K562 (cell line): ENCODE results near the gene ZNF148. TPM values are rescaled to one million over a fixed set of nuclear protein-coding genes. Genes with fewer than 3 reads are reported as not detected.
A peak's percentile ranks its signal among the peaks of the same experiment; 100 is the strongest.

Source experiments
- ATAC-seq: fragments of 200-7000 bp; cut with Tn5 transposase; 3 replicates; pipeline ENCODE4 v1.9.1; 2020; ENCODE audit warnings: moderate library complexity
- BruUV-seq: library from RNA; stranded (reverse); fragments of 400-500 nt; replicated peaks from 2 replicates; lab custom pipeline; 2021; lab: Mats Ljungman, UMichigan
- CTCF ChIA-PET: fragments of 300-600 bp; formaldehyde crosslinking; extraction: SDS; loops from one replicate; lab custom pipeline; 2021; ENCODE audit warnings: low intra/inter-chr PET ratio; lab: Yijun Ruan, JAX
- POLR2A ChIA-PET: fragments of 300-600, 350-650 bp; sonication (Branson Sonifier 250); formaldehyde crosslinking; extraction: SDS; loops from one replicate; lab custom pipeline; 2021; ENCODE audit warnings: antibody characterized with exemption, inconsistent platforms; lab: Yijun Ruan, JAX
- DNase-seq, 4 experiments: peaks; one replicate each; pipeline versions ENCODE4 v3.0.0 to v3.0.0-alpha.2; 2011 to 2018; ENCODE audit warnings: low spot score in 3 of 4, mixed read lengths in 3 of 4; ENCODE audit errors: extremely low read depth in 1 of 4
- FAIRE-seq: peaks from 2 replicates; lab custom pipeline; 2011; peaks lifted over from hg19 to GRCh38; lab: Jason Lieb, UNC
- H2AFZ ChIP-seq: 2 replicates; pipeline ENCODE4 v1.6.0; 2011; ENCODE audit warnings: low read depth, low read length, control low read depth, inconsistent platforms
- H3K27ac ChIP-seq: fragments of 200-600 bp; 3 replicates; pipeline ENCODE4 v1.8.0; 2011; ENCODE audit warnings: low read depth, mild to moderate bottlenecking, control low read depth, inconsistent platforms, low read length, moderate library complexity, mixed read lengths; ENCODE audit errors: extremely low read depth
- H3K27me3 ChIP-seq, 2 experiments: fragments of 300-600 bp in 1 of 2; 2 replicates in 1 of 2; 3 replicates in 1 of 2; pipeline versions ENCODE4 v1.6.0 to v1.8.0; 2011; ENCODE audit warnings: inconsistent platforms in 2 of 2, low read length in 2 of 2, mild to moderate bottlenecking in 1 of 2, mixed read lengths in 1 of 2, moderate library complexity in 1 of 2; ENCODE audit not compliant: control insufficient read depth in 2 of 2, insufficient read depth in 2 of 2
- H3K36me3 ChIP-seq: fragments of 300-600 bp; 3 replicates; pipeline ENCODE4 v1.8.0; 2011; ENCODE audit warnings: mild to moderate bottlenecking, low read length, inconsistent platforms; ENCODE audit not compliant: control insufficient read depth, insufficient read depth
- H3K4me1 ChIP-seq, 2 experiments: fragments of 200-600 bp in 1 of 2; replicated peaks in 1 of 2; 2 replicates in 1 of 2; 3 replicates in 1 of 2; pipeline versions ENCODE4 v1.5.1 to v1.8.0; 2011; ENCODE audit warnings: inconsistent platforms in 2 of 2, low read length in 2 of 2, mild to moderate bottlenecking in 1 of 2, mixed read lengths in 1 of 2, moderate library complexity in 1 of 2; ENCODE audit not compliant: control insufficient read depth in 2 of 2, insufficient read depth in 2 of 2
- H3K4me2 ChIP-seq: 2 replicates; pipeline ENCODE4 v1.6.1; 2011; ENCODE audit warnings: low read length, control low read depth, inconsistent platforms, mixed read lengths; ENCODE audit not compliant: insufficient read depth
- H3K4me3 ChIP-seq: fragments of 200-600 bp; sonication (generic), shearing (Covaris generic); 2 replicates; pipeline ENCODE4 v1.5.1; 2016; ENCODE audit warnings: control low read depth, inconsistent platforms
- H3K79me2 ChIP-seq: fragments of 200-600 bp; 3 replicates; pipeline ENCODE4 v1.8.0; 2011; ENCODE audit warnings: low read length, inconsistent platforms; ENCODE audit not compliant: control insufficient read depth, insufficient read depth
- H3K9ac ChIP-seq, 2 experiments: 2 replicates each; pipeline versions ENCODE4 v1.6.0 to v1.6.1; 2011; ENCODE audit warnings: low read depth in 2 of 2, low read length in 2 of 2, control low read depth in 1 of 2, inconsistent platforms in 1 of 2, mild to moderate bottlenecking in 1 of 2, mixed read lengths in 1 of 2; ENCODE audit not compliant: insufficient read depth in 1 of 2
- H3K9me1 ChIP-seq: one replicate; pipeline ENCODE4 v1.6.0; 2011; ENCODE audit warnings: inconsistent platforms, mild to moderate bottlenecking, low read length, moderate library complexity; ENCODE audit not compliant: control insufficient read depth, insufficient read depth
- H3K9me3 ChIP-seq: replicated peaks from 2 replicates; pipeline ENCODE4 v1.5.1; 2011; ENCODE audit warnings: low read depth, low read length, inconsistent platforms; ENCODE audit not compliant: control insufficient read depth, insufficient read depth
- H4K20me1 ChIP-seq: replicated peaks from 2 replicates; pipeline ENCODE4 v1.6.1; 2011; ENCODE audit warnings: low read length, inconsistent platforms, mixed read lengths; ENCODE audit not compliant: control insufficient read depth, insufficient read depth
- BCOR ChIP-seq: fragments of 450-650 bp; IDR thresholded peaks from 2 replicates; pipeline ENCODE4 v1.6.1; 2016
- GTF2E2 ChIP-seq: fragments of 200-800 bp; sonication (Bioruptor generic); IDR thresholded peaks from 2 replicates; pipeline ENCODE4 v1.6.1; 2016; ENCODE audit warnings: missing genetic modification characterization, missing compliant biosample characterization
- HDAC6 ChIP-seq: IDR thresholded peaks from 2 replicates; pipeline ENCODE4 v1.6.1; 2012; ENCODE audit warnings: low read depth, mild to moderate bottlenecking, control low read depth, inconsistent platforms, low read length, moderate library complexity
- KLF16 ChIP-seq: IDR thresholded peaks from 2 replicates; pipeline ENCODE4 v1.6.1; 2016; ENCODE audit warnings: antibody characterized with exemption
- NFATC3 ChIP-seq: fragments of 450-650 bp; IDR thresholded peaks from 2 replicates; pipeline ENCODE4 v1.6.1; 2017; ENCODE audit warnings: mild to moderate bottlenecking
- RBM25 ChIP-seq: fragments of 200-400 bp; formaldehyde crosslinking; IDR thresholded peaks from 2 replicates; pipeline ENCODE4 v1.6.1; 2018; ENCODE audit warnings: low read length, low read depth, moderate library complexity; ENCODE audit not compliant: severe bottlenecking
- RBM34 ChIP-seq: fragments of 200-400 bp; formaldehyde crosslinking; IDR thresholded peaks from 2 replicates; pipeline ENCODE4 v1.6.1; 2018; ENCODE audit warnings: low read length, borderline replicate concordance; ENCODE audit not compliant: insufficient read depth
- SUPT5H ChIP-seq: fragments of 450-650 bp; IDR thresholded peaks from 2 replicates; pipeline ENCODE4 v1.6.1; 2016
- U2AF1 ChIP-seq: fragments of 200-400 bp; formaldehyde crosslinking; optimal IDR thresholded peaks from 2 replicates; pipeline ENCODE3; 2017; ENCODE audit warnings: mild to moderate bottlenecking, low read depth, low read length, moderate library complexity
- ZBTB17 ChIP-seq: fragments of 450-650 bp; formaldehyde crosslinking; IDR thresholded peaks from 2 replicates; pipeline ENCODE4 v1.4.0; 2020; ENCODE audit warnings: mild to moderate bottlenecking
- ZKSCAN8 ChIP-seq: fragments of 200-800 bp; sonication (Bioruptor generic); IDR thresholded peaks from 2 replicates; pipeline ENCODE4 v1.6.1; 2016; ENCODE audit warnings: missing genetic modification characterization, missing compliant biosample characterization
- ZNF121 ChIP-seq: sonication (generic); formaldehyde crosslinking; conservative IDR thresholded peaks from 2 replicates; pipeline ENCODE4 v1.8.0; 2022; ENCODE audit warnings: missing genetic modification reagents
- ZNF134 ChIP-seq: fragments of 250-450 bp; sonication (Bioruptor Pico); conservative IDR thresholded peaks from 2 replicates; pipeline ENCODE4 v1.4.0; 2020
- ZNF408 ChIP-seq: fragments of 250-450 bp; sonication (Bioruptor Pico); IDR thresholded peaks from 2 replicates; pipeline ENCODE4 v1.4.0; 2020; ENCODE audit warnings: low read depth, mild to moderate bottlenecking, moderate library complexity
- WGBS: fragments of 100-300 bp; shearing (Covaris generic); methylation state at CpG from one replicate; pipeline ENCODE4 v1.1.6; 2016; ENCODE audit warnings: low coverage, mixed read lengths; ENCODE audit not compliant: insufficient coverage; ENCODE audit errors: missing lambda C conversion rate; 5-methylcytosine and 5-hydroxymethylcytosine counted together
- in situ Hi-C: fragments of 300-500 bp; cut with MboI; formaldehyde crosslinking; loops from 4 replicates; pipeline ENCODE4 v1.15.0; 2018; ENCODE audit warnings: inconsistent platforms, mixed read lengths
- intact Hi-C: fragments of 100-400 bp; cut with micrococcal nuclease; formaldehyde crosslinking; loops from 2 replicates; pipeline ENCODE4 v1.14.2; 2022
- polyA plus RNA-seq, 8 experiments: library from polyadenylated mRNA; depleted of rRNA in 4 of 8; stranded (reverse) in 5 of 8; unstranded in 3 of 8; fragments of >200 nt; fragmentation: Nextera tagmentation in 2 of 8; fragmentation: Illumina TruSeq in 1 of 8; extraction: Ambion mirVana in 2 of 8; extraction: Trizol in 1 of 8; gene quantifications; 2 replicates each; pipeline versions ENCODE4 v1.2.1 to v1.2.3, GENCODE V29; 2011 to 2014; ENCODE audit warnings: inconsistent platforms in 1 of 8, missing spikeins in 1 of 8
- total RNA-seq, 7 experiments: library from RNA; depleted of rRNA in 6 of 7; stranded (reverse); fragments of >200 nt in 6 of 7; fragmentation: Illumina TruSeq in 2 of 7; extraction: Trizol in 2 of 7; gene quantifications; 2 replicates each; pipeline versions ENCODE4 v1.2.1 to v1.2.3, GENCODE V29; 2011 to 2021; ENCODE audit warnings: low replicate concordance in 1 of 7
- TF ChIP-seq, protein P1 (sequence below): sonication (generic); formaldehyde crosslinking; IDR thresholded peaks from 2 replicates; pipeline ENCODE4 v1.8.0; 2022; ENCODE audit warnings: missing genetic modification reagents, mild to moderate bottlenecking, borderline replicate concordance
- TF ChIP-seq, protein P2 (sequence below): fragments of 450-650 bp; IDR thresholded peaks from 2 replicates; pipeline ENCODE4 v1.7.1; 2018; ENCODE audit warnings: mild to moderate bottlenecking, low read depth; ENCODE audit not compliant: partially characterized antibody
- TF ChIP-seq, protein P3 (sequence below): fragments of 450-650 bp; IDR thresholded peaks from 2 replicates; pipeline ENCODE4 v1.6.1; 2018; ENCODE audit warnings: mild to moderate bottlenecking, low read depth; ENCODE audit not compliant: partially characterized antibody

Gene ZNF148
- total and polyA plus RNA-seq, 9 of the 15 experiments (the other 6 are each of a cell fraction or from before 2014, with no cell fraction given), result 2.7 to 15.1 (median 8.3) TPM

DNA sequence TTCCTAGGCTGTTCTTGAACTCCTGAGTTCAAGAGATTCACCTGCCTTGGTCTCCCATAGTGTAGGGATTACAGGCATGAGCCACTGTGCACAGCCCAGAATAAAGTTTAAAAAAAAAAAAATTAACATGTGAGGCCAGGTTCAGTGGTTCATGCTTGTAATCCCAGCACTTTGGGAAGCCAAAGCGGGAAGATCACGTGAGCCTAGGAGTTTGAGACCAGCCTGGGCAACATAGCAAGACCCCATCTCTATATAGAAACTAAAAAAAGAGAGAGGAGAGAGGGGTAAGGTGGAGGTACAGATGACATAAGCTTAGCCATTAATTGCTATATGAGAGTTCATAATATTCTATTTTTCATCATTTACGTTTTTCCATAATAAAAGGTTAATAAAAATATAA, 21.5 kb downstream of the ZNF148 start:
- WGBS, result 88% methylated on average over 3 of the region's 3 CpGs
- H3K4me1 ChIP-seq, result peaks cover 3 to 10% of the 10 kb centered on the region in 2 experiments; a peak in 3 of 5 replicates

More for the DNA sequence above, 21.5 kb downstream of the ZNF148 start:
- no peaks in the 10 kb centered on the region for H4K20me1 ChIP-seq
- TF ChIP-seq, protein P1, sequence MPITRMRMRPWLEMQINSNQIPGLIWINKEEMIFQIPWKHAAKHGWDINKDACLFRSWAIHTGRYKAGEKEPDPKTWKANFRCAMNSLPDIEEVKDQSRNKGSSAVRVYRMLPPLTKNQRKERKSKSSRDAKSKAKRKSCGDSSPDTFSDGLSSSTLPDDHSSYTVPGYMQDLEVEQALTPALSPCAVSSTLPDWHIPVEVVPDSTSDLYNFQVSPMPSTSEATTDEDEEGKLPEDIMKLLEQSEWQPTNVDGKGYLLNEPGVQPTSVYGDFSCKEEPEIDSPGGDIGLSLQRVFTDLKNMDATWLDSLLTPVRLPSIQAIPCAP (CRISPR knock-in tag), result no peak
- TF ChIP-seq U2AF1 (no peak), SUPT5H (no peak), GTF2E2 (tag) (no peak), HDAC6 (no peak), ZNF134 (CRISPR knock-in tag) (no peak), RBM34 (no peak), ZNF121 (CRISPR knock-in tag) (peak; percentile 86), ZBTB17 (no peak), ZNF408 (CRISPR knock-in tag) (no peak), ZKSCAN8 (CRISPR knock-in tag) (no peak), BCOR (no peak; the same call in 1 of the 2 replicates), KLF16 (no peak), RBM25 (peak; percentile 43), NFATC3 (no peak)
- TF ChIP-seq, protein P2, sequence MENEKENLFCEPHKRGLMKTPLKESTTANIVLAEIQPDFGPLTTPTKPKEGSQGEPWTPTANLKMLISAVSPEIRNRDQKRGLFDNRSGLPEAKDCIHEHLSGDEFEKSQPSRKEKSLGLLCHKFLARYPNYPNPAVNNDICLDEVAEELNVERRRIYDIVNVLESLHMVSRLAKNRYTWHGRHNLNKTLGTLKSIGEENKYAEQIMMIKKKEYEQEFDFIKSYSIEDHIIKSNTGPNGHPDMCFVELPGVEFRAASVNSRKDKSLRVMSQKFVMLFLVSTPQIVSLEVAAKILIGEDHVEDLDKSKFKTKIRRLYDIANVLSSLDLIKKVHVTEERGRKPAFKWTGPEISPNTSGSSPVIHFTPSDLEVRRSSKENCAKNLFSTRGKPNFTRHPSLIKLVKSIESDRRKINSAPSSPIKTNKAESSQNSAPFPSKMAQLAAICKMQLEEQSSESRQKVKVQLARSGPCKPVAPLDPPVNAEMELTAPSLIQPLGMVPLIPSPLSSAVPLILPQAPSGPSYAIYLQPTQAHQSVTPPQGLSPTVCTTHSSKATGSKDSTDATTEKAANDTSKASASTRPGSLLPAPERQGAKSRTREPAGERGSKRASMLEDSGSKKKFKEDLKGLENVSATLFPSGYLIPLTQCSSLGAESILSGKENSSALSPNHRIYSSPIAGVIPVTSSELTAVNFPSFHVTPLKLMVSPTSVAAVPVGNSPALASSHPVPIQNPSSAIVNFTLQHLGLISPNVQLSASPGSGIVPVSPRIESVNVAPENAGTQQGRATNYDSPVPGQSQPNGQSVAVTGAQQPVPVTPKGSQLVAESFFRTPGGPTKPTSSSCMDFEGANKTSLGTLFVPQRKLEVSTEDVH, result no peak
- TF ChIP-seq, protein P3, sequence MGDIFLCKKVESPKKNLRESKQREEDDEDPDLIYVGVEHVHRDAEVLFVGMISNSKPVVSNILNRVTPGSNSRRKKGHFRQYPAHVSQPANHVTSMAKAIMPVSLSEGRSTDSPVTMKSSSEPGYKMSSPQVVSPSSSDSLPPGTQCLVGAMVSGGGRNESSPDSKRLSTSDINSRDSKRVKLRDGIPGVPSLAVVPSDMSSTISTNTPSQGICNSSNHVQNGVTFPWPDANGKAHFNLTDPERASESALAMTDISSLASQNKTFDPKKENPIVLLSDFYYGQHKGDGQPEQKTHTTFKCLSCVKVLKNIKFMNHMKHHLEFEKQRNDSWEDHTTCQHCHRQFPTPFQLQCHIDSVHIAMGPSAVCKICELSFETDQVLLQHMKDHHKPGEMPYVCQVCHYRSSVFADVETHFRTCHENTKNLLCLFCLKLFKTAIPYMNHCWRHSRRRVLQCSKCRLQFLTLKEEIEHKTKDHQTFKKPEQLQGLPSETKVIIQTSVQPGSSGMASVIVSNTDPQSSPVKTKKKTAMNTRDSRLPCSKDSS, result no peak
- TF ChIP-seq, all 486 proteins: peak for 2
- H3K27me3 ChIP-seq, result no peaks in the 10 kb centered on the region
- H3K36me3 ChIP-seq, result no peaks in the 10 kb centered on the region
- H3K4me3 ChIP-seq, result no peak overlapping the region
- H3K27ac ChIP-seq, result no peak overlapping the region
- no peaks in the 10 kb centered on the region for H3K9me3 ChIP-seq
- BruUV-seq, result no TSS peak
- peaks cover 99% of the 10 kb centered on the region for H3K79me2 ChIP-seq
- no peak for DNase-seq
- no peak overlapping the region for H3K9ac ChIP-seq
- CTCF ChIA-PET, result no interaction called here
- H3K9me1 ChIP-seq, result no peaks in the 10 kb centered on the region
- no peak overlapping the region for H3K4me2 ChIP-seq
- H2AFZ ChIP-seq, result no peak overlapping the region
- no peak for ATAC-seq
- intact Hi-C loops, result no loop called here
- no peak for FAIRE-seq
- in situ Hi-C loops, result no loop called here
- POLR2A ChIA-PET, result no interaction called here
